M059J (cell line): ENCODE results near the gene DIS3L2. TPM values are rescaled to one million over a fixed set of nuclear protein-coding genes. Genes with fewer than 3 reads are reported as not detected.

Experiments
- DNase-seq: peaks from one replicate; pipeline ENCODE4 v3.0.0-alpha.2; 2012; ENCODE audit warnings: low read depth
- total RNA-seq: library from RNA; depleted of rRNA; stranded (reverse); fragments of >200 nt; shearing (Covaris generic); gene quantifications from 2 replicates; pipeline ENCODE4 v1.2.3, GENCODE V29; 2014; rRNA removed

DIS3L2 gene
- total RNA-seq, 1 experiment from 2014 or later, result 10.6 TPM

DNA sequence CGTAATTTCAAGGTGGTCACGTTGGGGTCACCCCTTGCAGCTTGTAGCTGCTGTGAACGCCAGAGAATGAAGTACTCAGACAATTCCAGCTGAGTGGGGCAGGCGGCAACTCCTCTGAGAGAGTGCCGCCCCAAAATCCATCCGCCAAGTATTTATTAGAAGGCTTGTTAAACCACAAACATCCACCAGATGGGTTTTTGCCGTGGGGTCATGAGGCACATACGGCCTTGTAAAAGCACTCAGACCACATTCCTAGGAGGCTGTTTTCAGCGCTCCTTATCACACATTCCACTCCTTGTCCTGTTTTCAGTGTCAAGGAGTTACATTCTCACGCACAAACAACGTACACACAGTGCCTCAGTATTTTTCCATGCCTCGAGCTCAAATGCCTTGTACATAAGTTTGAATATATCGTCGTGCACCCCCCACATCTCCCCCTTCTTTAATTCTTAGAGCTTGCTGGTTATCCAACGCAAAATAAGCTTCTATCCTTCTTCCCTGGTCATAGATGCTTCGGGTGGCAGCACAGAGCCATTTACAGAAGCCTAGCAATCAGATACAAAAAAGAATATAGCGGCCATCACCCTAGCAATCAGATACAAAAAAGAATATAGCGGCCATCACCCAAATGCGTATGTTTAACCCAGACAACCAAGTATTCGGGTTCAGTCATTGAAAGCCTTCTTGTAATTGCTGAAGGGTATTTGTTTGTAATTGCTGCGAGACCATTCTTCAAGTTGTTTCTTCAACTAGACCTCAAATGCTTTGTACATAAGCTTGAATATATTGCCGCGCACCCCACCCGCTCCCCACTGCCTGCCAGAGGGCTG is 424.4 kb downstream of the DIS3L2 start:
- DNase-seq, result peak; percentile 97

DNA sequence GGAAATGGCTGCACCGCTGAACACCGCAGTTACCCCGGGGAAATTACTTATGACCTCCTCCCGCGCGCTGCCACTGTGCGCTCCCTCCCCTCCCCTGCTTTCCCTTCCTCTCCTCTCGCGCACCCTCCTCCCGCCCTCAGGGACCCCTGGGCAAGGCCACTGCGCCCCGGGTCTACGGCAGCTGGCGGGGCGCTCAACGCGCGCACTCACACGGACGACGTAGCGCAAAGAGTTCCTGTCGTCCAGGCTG is 424.9 kb downstream of the DIS3L2 start:
- DNase-seq, result no peak

Other genes with a start within 250 kb of the DIS3L2 start
- 61.5 and 67.0 TPM in 2 replicates for gene PDE6D, start 180.4 kb upstream of the DIS3L2 start, total RNA-seq
- gene COPS7B, start 175.3 kb upstream of the DIS3L2 start, total RNA-seq, result 15.5 and 20.8 TPM in 2 replicates
- gene NPPC, start 35.3 kb upstream of the DIS3L2 start, total RNA-seq, result not detected in 2 replicates